GM18870 (cell line): ENCODE results near the gene KIF18A.
A peak's percentile ranks its signal among the peaks of the same experiment; 100 is the strongest.

Experiments used
- ATAC-seq: cut with Tn5 transposase; IDR thresholded peaks from one replicate; pipeline ENCODE4 v1.9.1; 2021; ENCODE audit warnings: moderate library complexity; ENCODE audit not compliant: unreplicated experiment

KIF18A gene

DNA sequence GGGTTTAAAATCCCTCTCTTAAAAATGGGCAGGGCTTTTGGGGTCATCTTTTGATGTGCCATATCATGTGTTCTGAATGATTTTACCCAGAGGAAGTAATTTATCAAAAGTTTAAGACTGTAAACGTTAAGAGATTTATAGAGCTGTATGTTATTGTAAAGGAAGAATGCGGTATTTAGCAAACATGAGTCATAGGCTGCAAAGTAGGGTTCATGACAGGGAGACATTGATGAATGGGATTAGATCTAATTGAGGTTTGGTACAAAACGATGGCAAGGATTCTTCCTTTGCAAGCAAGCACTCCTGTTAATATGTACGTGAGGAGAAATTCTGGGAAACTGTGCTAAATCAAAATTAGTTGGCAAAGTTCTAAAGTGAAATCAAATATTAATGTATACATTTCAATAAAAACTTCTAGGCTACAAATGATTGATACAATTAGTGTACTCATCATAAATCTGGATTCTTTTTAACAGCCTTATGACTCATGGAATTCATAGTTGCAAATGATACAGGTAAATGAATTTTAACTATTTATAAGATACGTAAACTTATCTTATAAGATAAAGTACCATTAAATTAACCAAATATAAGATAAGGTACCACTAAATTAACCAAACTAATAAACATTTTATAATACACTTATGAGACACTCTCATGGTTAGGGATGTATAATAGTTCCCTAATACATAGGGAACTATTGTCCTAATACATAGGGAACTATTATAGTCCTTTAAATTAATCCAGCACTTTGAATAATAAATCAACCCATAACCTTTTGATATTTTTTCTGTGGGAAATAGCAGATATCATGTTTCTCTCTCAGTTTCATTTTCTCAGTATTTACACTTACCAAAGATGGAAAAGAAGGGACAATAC is 58.4 kb downstream of the KIF18A start:
- no peak for ATAC-seq

DNA sequence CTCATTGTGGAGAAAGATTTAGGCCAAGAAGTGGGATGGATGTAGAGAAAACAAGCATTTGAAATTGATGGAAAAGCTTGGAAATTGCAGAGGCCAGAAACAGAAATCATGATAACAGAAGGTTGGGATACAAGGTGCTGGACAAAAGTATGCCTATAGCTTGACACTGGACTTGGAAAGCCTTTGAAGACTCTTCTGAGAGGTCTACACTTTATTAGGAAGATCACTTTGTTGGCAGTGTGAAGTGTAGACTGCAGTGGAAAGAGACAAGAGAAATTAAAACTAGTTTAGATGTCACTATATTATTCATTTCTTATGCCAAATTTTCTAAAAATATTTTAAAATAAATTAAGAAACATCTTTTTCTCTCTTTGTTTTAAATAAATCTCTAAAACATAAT is 59.1 kb downstream of the KIF18A start:
- ATAC-seq, result no peak

DNA sequence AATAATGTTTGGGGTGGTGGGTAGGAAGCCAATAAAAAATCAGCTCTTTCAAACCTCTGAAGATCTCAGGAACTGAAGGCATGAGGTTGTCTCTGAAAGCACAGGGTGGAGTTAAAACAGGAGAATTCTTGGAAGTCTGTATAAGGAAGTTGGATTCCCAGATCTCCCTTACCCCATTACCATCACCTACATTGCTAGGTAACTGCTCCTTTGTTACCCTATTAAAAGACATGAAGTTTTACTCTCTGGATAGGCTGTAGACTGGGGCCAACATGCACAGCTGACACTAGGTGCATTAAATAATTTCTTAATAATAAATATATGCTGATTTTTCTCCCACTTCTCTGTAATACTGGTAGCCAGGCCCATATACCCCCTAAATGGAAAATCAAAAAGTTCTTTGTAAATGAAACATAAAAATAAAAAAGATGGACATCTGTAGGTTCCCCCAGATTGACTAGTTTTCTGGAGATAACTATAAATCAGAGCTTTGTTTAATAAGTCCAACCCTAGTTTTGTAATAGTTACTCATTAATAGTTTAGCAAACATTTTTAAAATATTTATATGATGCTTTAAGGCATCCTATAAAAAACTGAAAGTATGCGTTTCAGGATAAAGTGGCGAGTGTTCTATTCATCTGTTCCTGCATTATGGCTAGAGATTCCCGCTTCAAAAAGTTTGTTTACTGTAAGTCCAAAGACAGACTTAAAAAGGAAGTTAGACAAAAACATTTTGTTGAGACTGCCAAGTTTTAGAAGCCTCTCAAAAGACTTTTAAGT is 63.8 kb downstream of the KIF18A start:
- ATAC-seq, result no peak

DNA sequence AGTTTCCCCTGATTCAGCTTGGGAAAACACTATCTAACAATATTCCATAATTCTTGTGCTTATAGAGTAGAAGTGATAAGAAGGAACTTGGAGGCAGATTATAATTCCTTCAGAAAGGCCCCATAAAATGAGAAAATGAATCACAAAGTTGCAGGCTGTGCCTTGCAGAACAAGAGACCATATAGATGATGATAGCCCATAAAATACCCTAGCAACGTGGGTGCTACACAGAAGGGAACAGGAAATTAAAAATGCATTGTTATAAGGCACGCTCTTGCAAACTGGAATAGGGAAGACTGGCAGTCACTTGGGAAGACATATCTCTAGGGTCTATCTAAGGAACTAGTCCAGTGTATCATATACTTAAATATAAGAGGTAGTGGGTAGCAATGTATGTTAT is 67.6 kb downstream of the KIF18A start:
- ATAC-seq, result no peak

DNA sequence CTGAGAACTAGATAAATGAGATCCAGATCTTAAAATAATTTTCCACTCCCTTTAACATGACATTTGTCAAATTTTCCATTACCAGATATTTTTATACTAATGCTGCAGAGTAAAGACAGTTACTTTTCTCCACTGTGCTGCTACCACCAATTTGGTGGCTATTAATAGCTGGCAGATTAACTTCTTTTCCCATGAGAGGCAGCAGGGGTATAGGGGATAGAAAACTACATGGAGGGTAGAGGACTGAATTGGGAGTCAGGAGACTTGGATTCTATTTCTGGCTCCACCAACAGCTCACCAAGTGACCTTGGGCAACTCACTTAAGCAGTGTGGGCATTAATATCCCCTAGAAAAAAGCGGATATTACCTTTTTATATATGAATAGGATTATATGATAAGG is 69.2 kb downstream of the KIF18A start:
- ATAC-seq, result no peak

DNA sequence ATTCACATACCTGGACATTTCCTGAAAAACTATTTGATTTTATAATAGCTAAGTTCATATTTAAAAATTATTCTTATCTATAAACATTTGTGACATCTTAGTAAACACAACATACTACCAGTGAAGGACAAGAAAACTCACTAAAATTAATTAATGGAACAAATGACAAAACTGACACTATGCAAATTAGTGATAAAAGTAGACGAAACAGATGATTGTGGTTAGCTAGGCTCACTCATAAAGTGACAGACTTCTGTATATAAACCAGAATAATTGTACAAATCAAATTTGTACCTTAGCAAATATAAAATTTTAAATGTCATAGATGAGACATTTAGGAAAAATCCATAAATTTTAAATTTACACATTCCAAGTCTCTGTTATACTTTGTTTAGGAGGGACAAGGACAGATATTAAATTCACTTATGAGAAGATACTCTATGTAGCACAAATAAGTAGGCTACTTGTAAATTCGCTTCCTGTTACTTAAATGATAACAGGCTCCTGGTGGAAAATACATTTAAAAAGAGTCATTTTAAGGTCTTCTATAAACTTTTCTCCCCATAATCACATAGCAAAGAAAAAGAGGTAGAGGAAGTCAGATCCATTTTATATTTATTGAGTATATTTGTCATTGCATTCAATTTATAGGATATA is 81.2 kb downstream of the KIF18A start:
- peak; percentile 82 for ATAC-seq

DNA sequence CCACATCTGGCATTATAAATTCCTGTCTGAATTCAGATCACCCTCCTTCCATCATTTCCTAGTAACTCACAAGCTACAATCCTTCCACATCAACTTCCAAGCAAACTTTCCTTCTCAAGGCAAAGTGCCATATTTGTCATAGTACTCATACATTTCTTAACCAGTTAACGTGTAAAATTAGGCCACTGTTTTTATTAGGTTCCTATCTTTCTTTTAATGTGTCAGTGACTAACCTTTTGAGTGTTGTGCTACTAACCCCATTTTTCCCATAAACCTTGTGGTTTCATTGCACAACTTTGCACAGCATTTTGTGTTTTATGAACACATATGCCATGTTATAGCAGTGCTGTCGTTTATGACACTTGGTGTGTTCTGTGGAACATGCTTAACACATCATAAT is 90.1 kb downstream of the KIF18A start:
- ATAC-seq, result no peak

DNA sequence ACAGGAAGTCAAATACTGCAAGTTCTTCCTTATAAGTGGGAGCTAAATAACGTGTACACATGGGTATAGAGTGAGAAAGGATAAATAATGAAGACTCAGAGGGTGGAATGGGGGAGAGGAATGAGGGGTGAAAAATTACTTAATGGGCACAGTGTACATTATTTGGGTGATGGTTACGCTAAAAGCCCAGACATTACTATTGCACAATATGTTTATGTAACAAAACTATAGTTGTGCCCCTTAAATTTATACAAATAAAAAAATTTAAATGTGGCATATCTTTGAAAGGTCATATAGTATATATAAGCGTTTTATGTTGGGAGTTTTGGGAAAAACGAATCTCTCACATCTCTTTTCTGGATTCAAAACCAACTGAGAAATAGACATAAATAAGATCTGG is 96.1 kb downstream of the KIF18A start:
- ATAC-seq, result no peak

DNA sequence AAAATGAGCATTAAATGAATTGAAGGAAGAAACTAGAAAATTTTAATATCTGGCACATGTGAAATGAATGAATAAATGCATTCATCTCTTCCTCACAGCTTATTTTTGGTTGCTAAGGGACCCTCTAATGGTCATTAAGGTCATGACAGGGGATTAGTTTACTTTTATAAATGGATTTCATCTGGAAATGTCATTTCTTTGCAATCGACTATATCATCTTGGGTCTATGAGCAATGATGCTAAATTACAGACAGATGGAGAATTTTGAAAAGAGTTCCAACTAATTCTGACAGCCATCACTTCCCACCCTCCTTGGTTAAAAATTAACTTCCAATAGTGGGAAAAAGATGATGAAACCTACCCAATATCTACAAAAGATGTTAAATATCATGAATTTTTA is 98.0 kb downstream of the KIF18A start:
- no peak for ATAC-seq

DNA sequence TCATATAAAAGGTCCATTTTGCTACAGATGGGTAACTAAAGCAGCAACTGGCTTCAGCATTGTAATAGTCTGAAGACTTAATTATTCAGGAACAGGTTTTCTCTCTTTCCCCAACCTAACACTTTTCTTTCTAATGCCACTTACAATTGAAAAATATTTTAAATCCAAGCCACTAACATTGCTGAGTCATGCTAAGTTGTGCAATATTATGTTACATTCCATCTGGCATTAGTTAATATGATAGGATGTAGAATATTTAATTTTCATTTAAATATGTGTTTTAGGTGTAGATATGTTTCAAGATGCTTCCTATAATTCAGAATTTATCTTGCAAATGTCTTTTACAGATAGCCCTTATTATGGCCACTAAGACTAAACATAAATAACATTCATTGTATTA is 98.6 kb downstream of the KIF18A start:
- no peak for ATAC-seq

DNA sequence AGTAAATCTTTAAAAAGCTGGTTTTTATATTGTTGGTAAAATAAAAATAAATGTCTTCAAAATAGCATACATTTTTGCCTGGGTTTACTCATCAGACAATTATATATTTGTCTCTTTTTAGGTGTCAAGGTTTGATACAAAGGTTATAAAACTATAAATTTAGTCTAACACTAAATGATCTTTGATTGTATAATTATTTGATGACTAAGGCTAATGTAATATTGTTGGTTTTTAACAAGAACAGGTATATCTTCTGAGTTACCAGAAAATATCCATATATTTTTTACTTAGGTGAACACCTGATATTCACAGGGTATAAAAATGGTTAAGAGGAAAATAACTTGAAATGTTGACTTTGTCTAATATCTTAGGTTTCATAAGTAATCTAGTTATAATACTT is 104.3 kb downstream of the KIF18A start:
- ATAC-seq, result no peak

DNA sequence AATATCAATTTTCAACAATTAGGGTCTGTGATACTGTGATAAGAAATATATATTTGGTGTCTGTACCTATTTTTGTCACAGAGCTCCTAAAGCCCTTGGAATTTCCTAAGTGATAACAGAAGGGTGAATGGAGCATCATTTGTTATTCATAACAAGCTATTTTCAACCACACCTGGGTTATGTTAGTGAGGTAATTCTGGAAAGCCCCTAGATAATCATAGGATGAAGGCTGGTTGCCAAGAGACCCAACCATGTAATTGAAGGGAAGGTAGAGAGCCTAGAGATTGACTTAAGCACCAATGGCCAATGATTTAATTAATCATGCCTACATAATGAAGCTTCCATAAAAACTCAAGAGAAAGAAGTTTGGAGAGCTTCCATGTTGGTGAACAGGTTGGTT is 109.4 kb downstream of the KIF18A start:
- no peak for ATAC-seq

DNA sequence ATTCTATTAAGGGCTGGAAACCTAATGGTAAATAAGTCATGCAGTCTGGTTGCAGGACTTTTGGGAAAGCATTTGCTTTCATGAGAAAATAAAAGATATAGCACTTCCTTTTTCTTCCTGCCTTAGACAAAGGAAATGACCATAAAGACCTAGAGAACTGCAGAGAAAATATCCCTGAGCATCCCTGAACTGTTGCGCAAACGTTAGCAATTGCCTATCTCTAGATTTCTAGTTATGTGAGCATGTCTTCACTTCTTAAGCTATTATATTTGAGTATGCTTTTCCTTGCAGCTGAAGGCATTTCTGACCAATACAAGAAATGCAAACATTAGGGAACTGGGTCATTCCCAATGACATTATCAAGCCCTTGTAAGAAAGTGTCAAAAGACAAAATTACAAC is 110.6 kb downstream of the KIF18A start:
- no peak for ATAC-seq

DNA sequence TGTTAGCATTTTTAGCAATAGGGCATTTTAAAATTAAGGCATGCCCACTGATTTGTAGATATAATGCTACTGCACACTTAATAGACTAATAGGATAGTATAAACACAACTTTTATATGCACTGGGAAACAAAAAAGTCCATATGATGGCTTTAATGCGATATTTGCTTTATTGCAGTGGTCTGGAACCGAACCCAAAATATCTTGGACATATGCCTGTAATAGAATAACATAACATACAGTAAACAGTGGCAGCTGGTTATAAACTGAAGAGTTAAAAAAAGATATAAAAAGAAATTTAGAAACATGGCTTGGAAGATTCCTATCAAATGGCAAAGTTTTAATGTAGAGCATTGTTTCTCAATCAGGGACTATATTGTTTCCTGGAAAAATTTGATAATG is 111.9 kb downstream of the KIF18A start:
- ATAC-seq, result no peak

DNA sequence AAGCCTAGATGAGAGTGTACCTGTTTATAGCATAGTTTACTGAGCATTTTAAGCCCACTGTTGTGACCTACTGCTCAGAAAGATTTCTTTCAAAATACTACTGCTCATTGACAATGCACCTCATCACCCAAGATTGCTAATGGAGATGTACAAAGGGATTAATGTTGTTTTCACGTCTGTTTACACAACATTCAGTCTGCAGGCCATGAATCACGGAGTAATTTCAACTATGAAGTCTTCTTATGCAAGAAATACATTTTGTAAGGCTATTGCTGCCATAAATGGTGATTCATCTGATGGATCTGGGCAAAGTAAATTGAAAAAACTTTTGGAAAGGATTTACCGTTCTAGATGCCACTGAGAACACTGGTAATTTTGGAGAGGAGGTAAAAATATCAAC is 112.9 kb downstream of the KIF18A start:
- no peak for ATAC-seq

DNA sequence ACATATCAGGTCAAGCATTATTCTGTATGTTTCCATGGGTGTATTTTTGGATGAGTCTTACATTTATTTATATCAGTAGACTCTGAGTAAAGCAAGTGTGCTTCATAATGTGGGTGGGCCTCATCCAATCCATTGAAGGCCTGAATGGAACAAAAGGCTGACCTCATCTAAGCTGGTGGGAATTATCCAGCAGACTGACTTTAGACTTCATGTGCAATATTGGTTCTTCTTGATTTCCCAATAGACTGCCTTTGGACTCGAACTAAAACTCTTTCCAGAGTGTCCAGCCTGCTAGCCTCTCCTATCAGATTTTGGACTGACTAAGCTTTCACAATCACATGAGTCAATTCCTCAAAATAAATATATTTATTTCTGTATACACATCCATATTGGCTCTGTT is 116.2 kb downstream of the KIF18A start:
- ATAC-seq, result no peak

DNA sequence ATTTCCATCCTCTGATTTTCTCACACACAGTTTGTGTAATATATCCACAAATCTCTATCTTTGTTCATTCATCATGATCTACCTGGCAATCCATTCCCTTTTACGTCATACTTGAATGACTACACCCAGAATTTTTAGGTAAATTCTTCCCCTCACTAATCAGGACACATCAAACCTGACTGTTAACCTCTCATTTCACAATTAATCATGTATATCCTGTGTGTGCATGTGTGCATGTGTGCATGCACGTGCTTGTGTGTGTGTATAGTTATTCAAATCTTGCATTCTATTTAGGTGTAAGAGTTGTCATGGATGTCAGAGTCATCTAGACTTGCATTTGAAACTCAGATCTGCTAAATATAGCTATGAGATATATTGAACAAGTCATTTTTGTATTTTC is 130.4 kb downstream of the KIF18A start:
- no peak for ATAC-seq

DNA sequence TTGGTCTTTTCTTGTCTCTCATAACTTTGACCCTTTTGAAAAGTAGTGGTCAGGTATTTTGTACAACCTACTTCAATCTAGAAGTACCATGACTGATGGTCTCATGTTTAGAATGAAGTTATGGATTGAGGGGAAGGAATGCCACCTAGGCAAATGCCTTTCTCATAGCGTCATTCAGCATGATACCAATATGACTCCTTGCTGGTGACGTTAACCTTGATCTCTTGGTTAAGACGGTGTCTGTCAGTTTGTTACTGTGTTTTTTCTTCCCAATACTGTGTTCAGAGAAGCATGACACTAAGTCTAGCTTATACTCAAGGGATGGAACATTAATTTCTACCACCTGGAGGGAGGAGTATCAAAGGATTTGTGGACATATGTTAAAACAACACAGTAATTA is 130.9 kb downstream of the KIF18A start:
- ATAC-seq, result no peak

DNA sequence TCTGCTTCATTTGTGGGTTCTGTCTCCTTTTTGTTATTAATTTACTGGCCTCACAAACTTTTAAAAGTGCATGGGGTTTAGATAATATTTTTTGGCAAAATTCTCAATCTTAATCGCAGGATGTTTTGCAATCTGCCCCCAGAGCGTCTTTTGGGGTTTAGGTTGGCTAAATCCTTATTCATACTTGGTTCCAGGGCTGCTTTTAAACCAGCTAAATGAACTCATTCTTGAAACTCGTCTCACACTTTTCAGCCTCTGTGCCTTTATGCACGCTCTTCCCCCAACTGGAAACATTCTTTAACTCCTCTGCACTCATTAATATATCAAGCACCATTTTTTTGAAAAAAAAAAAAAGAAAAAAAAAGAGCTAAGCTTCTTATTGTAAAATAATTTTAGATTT is 131.7 kb downstream of the KIF18A start:
- no peak for ATAC-seq

DNA sequence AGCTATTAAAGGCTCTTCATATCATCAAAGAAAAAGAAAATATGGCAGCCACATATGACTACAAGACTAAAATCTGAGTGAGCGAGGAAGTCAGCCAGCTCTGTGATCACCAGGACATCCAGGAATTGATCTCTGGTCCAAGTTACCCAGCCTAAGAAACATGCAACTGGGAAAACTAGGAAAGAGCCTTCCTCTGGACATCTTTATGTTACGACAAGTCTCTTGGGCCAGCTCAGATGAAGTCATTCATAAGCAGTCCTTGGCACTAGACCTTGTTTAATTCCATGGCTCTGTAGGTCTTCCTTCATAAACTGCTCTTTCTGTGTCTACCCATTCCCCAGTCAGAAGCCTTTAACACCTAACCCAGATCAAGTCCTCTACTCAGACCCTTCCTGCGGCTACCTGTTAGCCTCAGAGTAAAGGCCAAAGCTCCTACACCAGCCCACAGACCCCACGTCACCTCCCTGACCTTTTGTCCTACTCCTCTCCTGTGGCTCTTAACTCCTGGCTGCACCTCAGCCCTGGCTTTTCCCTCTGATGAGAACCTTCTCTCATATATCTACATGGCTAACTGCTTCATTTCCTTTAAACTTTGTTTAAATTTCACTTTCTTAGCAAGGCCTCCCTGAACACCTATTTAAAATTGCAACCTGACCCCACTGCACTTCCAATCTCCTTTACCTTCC is 134.0 kb downstream of the KIF18A start:
- ATAC-seq, result no peak

DNA sequence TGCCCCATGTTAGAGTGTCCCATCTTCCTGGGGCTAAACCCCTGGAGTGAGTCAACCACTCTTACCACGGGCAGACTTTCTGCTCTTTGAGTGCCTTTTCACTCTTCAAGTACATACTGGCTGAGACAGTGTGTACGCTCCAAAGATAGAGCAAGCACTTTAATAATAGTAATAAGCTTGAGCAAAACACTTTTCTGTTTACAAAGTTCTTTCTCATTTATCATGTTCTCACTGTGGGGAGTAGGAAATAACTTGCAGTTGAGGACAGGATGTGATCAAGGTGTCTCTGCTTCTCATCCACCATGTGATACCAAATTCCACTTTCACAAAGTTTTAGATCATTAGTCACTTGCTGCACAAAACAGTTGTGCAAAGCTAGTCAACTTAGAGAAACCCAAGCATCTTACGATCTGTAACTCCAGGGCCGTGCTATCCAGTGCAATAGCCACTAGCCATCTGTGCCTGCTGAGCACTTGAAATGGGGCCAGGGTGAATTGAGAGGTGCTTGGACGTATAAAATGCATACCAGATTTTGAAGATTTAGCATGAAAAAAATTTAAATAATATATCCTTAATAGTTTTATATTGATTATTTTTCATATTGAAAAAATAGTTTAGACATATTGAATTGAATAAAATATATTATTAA is 135.3 kb downstream of the KIF18A start:
- ATAC-seq, result no peak
